Measurements from ENCODE around the gene CHAF1A.

CHAF1A gene

GRCh38 chr19:4402171-4403004 is at the start of gene CHAF1A:
CHAF1A (plus strand) TSS chr19:4402640; CDS start chr19:4402763, 123 bp downstream.
- peak; percentile 98 for FAIRE-seq

- no peak for FAIRE-seq
Observed at GRCh38 chr19:4352701-4353121, 49.7 kb upstream of the CHAF1A start.

- FAIRE-seq = no peak
Observed at GRCh38 chr19:4354282-4354681, 48.2 kb upstream of the CHAF1A start.

- FAIRE-seq = no peak
Observed at GRCh38 chr19:4354897-4355296, 47.5 kb upstream of the CHAF1A start.

- FAIRE-seq = no peak
Observed at GRCh38 chr19:4357095-4357797, 45.2 kb upstream of the CHAF1A start.

- FAIRE-seq = no peak
Observed at GRCh38 chr19:4357921-4358326, 44.5 kb upstream of the CHAF1A start.

GRCh38 chr19:4358709-4359626 is 43.5 kb upstream of the CHAF1A start:
- no peak for FAIRE-seq

- no peak for FAIRE-seq
Observed at GRCh38 chr19:4359627-4360000, 42.8 kb upstream of the CHAF1A start.

GRCh38 chr19:4360081-4360569 is 42.3 kb upstream of the CHAF1A start:
- FAIRE-seq = no peak

- no peak for FAIRE-seq
Observed at GRCh38 chr19:4360641-4361151, 41.7 kb upstream of the CHAF1A start.

GRCh38 chr19:4361152-4362046 is 41.0 kb upstream of the CHAF1A start:
- no peak for FAIRE-seq

GRCh38 chr19:4362101-4362828 is 40.2 kb upstream of the CHAF1A start:
- FAIRE-seq = no peak

GRCh38 chr19:4362831-4363545 is 39.5 kb upstream of the CHAF1A start:
- no peak for FAIRE-seq

GRCh38 chr19:4363571-4364304 is 38.7 kb upstream of the CHAF1A start:
- no peak for FAIRE-seq

GRCh38 chr19:4365341-4365740 is 37.1 kb upstream of the CHAF1A start:
- no peak for FAIRE-seq

- FAIRE-seq = no peak
Observed at GRCh38 chr19:4365791-4366665, 36.4 kb upstream of the CHAF1A start.

GRCh38 chr19:4366666-4367335 is 35.6 kb upstream of the CHAF1A start:
- FAIRE-seq = no peak

- no peak for FAIRE-seq
Observed at GRCh38 chr19:4367336-4367723, 35.1 kb upstream of the CHAF1A start.

All from A204.1 (cell line).